Naive thymus-derived CD4-positive, alpha-beta T cell (primary cell): ENCODE results near the gene CMIP. TPM values are rescaled to one million over a fixed set of nuclear protein-coding genes. Genes with fewer than 3 reads are reported as not detected.

Experiments
- ATAC-seq: fragments of 150-1000 bp; cut with Tn5 transposase; 2 replicates; pipeline ENCODE4 v1.10.0; 2021; ENCODE audit warnings: mild to moderate bottlenecking, moderate library complexity
- CTCF ChIA-PET: fragments of 350-600 bp; sonication (Branson Sonifier 250); formaldehyde crosslinking; loops from one replicate; lab custom pipeline; 2021; ENCODE audit warnings: antibody characterized with exemption; lab: Charles Lee
- POLR2A ChIA-PET: fragments of 350-600 bp; sonication (Branson Sonifier 250); formaldehyde crosslinking; loops from one replicate; lab custom pipeline; 2021; ENCODE audit warnings: antibody characterized with exemption, inconsistent platforms; lab: Charles Lee
- DNase-seq, 9 donors: peaks; one replicate each; pipeline versions ENCODE4 v3.0.0 to v3.0.0-alpha.2; 2020 to 2022; ENCODE audit warnings: mixed read lengths in 1 of 9
- H3K27ac ChIP-seq: one replicate; pipeline ENCODE4 v1.7.0; 2013; ENCODE audit warnings: mild to moderate bottlenecking, low read depth, low read length, moderate library complexity
- H3K27me3 ChIP-seq, 2 donors: one replicate each; pipeline ENCODE4 v1.7.0; 2013; ENCODE audit warnings: low read length in 2 of 2, mild to moderate bottlenecking in 2 of 2, moderate library complexity in 2 of 2; ENCODE audit not compliant: control insufficient read depth in 2 of 2, insufficient read depth in 2 of 2
- H3K36me3 ChIP-seq, 3 experiments: 1 replicate in 2 of 3; 2 replicates in 1 of 3; pipeline ENCODE4 v1.7.0; 2013; ENCODE audit warnings: low read length in 3 of 3, mild to moderate bottlenecking in 3 of 3, moderate library complexity in 1 of 3; ENCODE audit not compliant: insufficient read depth in 3 of 3, control insufficient read depth in 2 of 3
- H3K4me1 ChIP-seq, 2 donors: one replicate each; pipeline ENCODE4 v1.7.0; 2013; ENCODE audit warnings: low read length in 2 of 2, mild to moderate bottlenecking in 2 of 2, moderate library complexity in 1 of 2; ENCODE audit not compliant: control insufficient read depth in 2 of 2, insufficient read depth in 2 of 2
- H3K4me3 ChIP-seq: 2 replicates; pipeline ENCODE4 v1.7.0; 2013; ENCODE audit warnings: mild to moderate bottlenecking, low read length
- H3K9me3 ChIP-seq, 3 experiments: 1 replicate in 2 of 3; 2 replicates in 1 of 3; pipeline ENCODE4 v1.7.0; 2013; ENCODE audit warnings: low read length in 3 of 3; ENCODE audit not compliant: control insufficient read depth in 2 of 3
- H3K27ac Mint-ChIP-seq, 9 donors: one replicate each; pipeline ENCODE4 v1.8.0; 2020 to 2022; ENCODE audit warnings: mixed read lengths in 9 of 9, mild to moderate bottlenecking in 8 of 9, moderate library complexity in 5 of 9, inconsistent platforms in 2 of 9
- H3K27me3 Mint-ChIP-seq, 5 donors: one replicate each; pipeline ENCODE4 v1.8.0; 2021 to 2022; ENCODE audit warnings: mixed read lengths in 5 of 5, mild to moderate bottlenecking in 1 of 5
- H3K36me3 Mint-ChIP-seq, 5 donors: one replicate each; pipeline ENCODE4 v1.8.0; 2020 to 2022; ENCODE audit warnings: mixed read lengths in 5 of 5, mild to moderate bottlenecking in 3 of 5, inconsistent platforms in 1 of 5
- H3K4me1 Mint-ChIP-seq, 7 donors: one replicate each; pipeline ENCODE4 v1.8.0; 2020 to 2022; ENCODE audit warnings: mixed read lengths in 7 of 7, mild to moderate bottlenecking in 3 of 7, inconsistent platforms in 1 of 7
- H3K4me3 Mint-ChIP-seq, 10 donors: one replicate each; pipeline ENCODE4 v1.8.0; 2020 to 2022; ENCODE audit warnings: mild to moderate bottlenecking in 10 of 10, mixed read lengths in 10 of 10, moderate library complexity in 6 of 10, inconsistent platforms in 2 of 10
- H3K9me3 Mint-ChIP-seq, 11 donors: one replicate each; pipeline ENCODE4 v1.8.0; 2020 to 2022; ENCODE audit warnings: mixed read lengths in 11 of 11, mild to moderate bottlenecking in 4 of 11, inconsistent platforms in 1 of 11, moderate library complexity in 1 of 11
- intact Hi-C, 2 donors: fragments of 100-400 bp; cut with micrococcal nuclease; formaldehyde crosslinking; loops; one replicate each; pipeline ENCODE4 v1.15.1; 2023
- polyA plus RNA-seq, 2 donors: library from polyadenylated mRNA; unstranded; fragments of 300-500 nt; fragmentation: Illumina TruSeq; gene quantifications; one replicate each; pipeline ENCODE4 v1.2.3, GENCODE V29; 2021
- total RNA-seq, 6 experiments: library from RNA in 5 of 6; stranded (reverse) in 5 of 6; gene quantifications; 1 replicate in 5 of 6; 2 replicates in 1 of 6; pipeline ENCODE4 v1.2.3 and lab custom pipeline; 2021 to 2026

The CMIP gene
- total and polyA plus RNA-seq, 7 experiments from 2014 or later, result 0.66 to 75.4 (median 34.3) TPM

DNA sequence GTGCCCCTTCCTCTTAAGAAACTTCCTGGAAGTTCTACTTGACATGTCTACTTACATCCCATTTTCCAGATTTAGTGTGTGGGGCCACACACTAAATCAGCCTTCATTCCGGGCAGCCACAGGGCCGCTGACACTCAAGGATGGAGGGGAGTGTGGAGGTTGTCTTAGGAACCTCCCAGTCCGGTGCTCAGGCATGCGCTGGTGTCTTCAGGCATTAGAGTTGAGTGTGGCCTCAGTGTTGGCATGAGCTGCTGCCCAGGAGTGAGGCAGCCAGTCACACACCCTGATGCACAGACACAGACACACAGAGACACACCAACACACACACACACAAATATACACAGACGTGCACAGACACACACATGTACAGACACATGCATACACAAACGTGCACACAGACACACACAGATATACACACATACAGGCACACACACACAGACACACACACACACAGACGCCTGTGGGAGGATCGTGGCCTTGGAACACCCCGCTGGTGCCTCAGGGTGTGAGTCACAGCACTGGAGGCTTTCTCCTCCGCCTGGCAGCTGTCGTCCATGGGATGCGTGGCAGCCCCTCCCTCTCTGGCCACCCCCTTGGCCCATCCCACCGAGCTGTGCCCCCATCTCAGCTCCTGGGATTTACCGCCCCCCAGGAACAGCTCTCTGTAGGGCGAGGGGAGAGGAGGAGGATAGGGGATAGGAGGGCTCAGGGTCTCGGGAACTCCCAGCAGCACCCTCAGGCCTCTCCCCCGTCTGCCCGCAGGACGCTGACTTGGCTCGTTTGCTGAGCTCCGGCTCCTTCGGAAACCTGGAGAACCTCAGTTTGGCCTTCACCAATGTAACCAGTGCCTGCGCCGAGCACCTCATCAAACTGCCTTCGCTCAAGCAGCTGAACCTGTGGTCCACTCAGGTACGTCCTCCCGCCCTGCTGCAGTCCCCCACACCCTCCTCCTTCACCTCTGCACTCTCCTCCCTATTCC is 258.9 kb downstream of the CMIP start:
- Mint-ChIP-seq H3K36me3 (peaks cover 7 to 53% (median 16%) of the 10 kb centered on the region in 5 donors), H3K9me3 (peaks cover 0 to 1% (median 0%) of the 10 kb centered on the region in 11 donors), H3K4me3 (no peak overlapping the region), H3K4me1 (peaks cover 0 to 8% (median 0%) of the 10 kb centered on the region in 7 donors), H3K27ac (peak overlapping the region in 3 of 9 donors; percentile 57 to 81 (median 79)), H3K27me3 (no peaks in the 10 kb centered on the region)
- intact Hi-C loops, result no loop called here
- ChIA-PET POLR2A (interaction anchor here (0.7 to 0.8 kb wide), 2 partner anchors 9 to 12 kb away, joined by 3 to 4 read pairs; no protein-coding TSS in a partner anchor), CTCF (interaction anchor here (0.8 kb wide), 1 partner anchor 81 kb away, joined by 3 read pairs; no protein-coding TSS in a partner anchor)
- Histone ChIP-seq H3K4me1 (no peaks in the 10 kb centered on the region), H3K9me3 (no peaks in the 10 kb centered on the region), H3K27me3 (no peaks in the 10 kb centered on the region), H3K27ac (no peak overlapping the region), H3K36me3 (peaks cover 0 to 89% (median 2%) of the 10 kb centered on the region in 3 experiments), H3K4me3 (no peak overlapping the region)
- DNase-seq (no peak), ATAC-seq (peak; percentile 18)

- no peak overlapping the region for H3K27ac Mint-ChIP-seq
- DNase-seq (no peak), ATAC-seq (no peak)
- ChIA-PET POLR2A (interaction anchor here (0.9 kb wide), 1 partner anchor 10 kb away, joined by 5 read pairs; no protein-coding TSS in a partner anchor), CTCF (no interaction called here)
- no peak overlapping the region for H3K4me3 Mint-ChIP-seq
- peaks cover 7 to 48% (median 16%) of the 10 kb centered on the region in 5 donors for H3K36me3 Mint-ChIP-seq
- H3K9me3 Mint-ChIP-seq, result peaks cover 0 to 1% (median 0%) of the 10 kb centered on the region in 11 donors
- H3K36me3 ChIP-seq, result peaks cover 0 to 87% (median 2%) of the 10 kb centered on the region in 3 experiments
- H3K27me3 Mint-ChIP-seq, result no peaks in the 10 kb centered on the region
- intact Hi-C loops, result no loop called here
- no peak overlapping the region for H3K4me3 ChIP-seq
- H3K9me3 ChIP-seq, result no peaks in the 10 kb centered on the region
- no peak overlapping the region for H3K27ac ChIP-seq
- H3K27me3 ChIP-seq, result no peaks in the 10 kb centered on the region
- no peaks in the 10 kb centered on the region for H3K4me1 ChIP-seq
- H3K4me1 Mint-ChIP-seq, result peaks cover 0 to 10% (median 0%) of the 10 kb centered on the region in 7 donors
Observed at GRCh38 chr16:81705261-81705660, 260.7 kb downstream of the CMIP start.

GRCh38 chr16:81706327-81707295 is 262.0 kb downstream of the CMIP start:
- DNase-seq, result no peak
- no peaks in the 10 kb centered on the region for H3K27me3 Mint-ChIP-seq
- H3K4me3 ChIP-seq, result no peak overlapping the region
- no peak overlapping the region for H3K4me3 Mint-ChIP-seq
- no peaks in the 10 kb centered on the region for H3K9me3 Mint-ChIP-seq
- H3K27me3 ChIP-seq, result no peaks in the 10 kb centered on the region
- peaks cover 0 to 10% (median 0%) of the 10 kb centered on the region in 7 donors for H3K4me1 Mint-ChIP-seq
- ATAC-seq, result no peak
- CTCF ChIA-PET, result no interaction called here
- H3K36me3 ChIP-seq, result peaks cover 0 to 73% (median 2%) of the 10 kb centered on the region in 3 experiments
- intact Hi-C loops, result no loop called here
- POLR2A ChIA-PET, result no interaction called here
- H3K4me1 ChIP-seq, result no peaks in the 10 kb centered on the region
- peaks cover 7 to 42% (median 16%) of the 10 kb centered on the region in 5 donors for H3K36me3 Mint-ChIP-seq
- H3K27ac ChIP-seq, result no peak overlapping the region
- no peaks in the 10 kb centered on the region for H3K9me3 ChIP-seq
- peak overlapping the region in 4 of 9 donors; percentile 15 to 85 (median 60) for H3K27ac Mint-ChIP-seq

GRCh38 chr16:81707411-81708265 is 263.0 kb downstream of the CMIP start:
- no peaks in the 10 kb centered on the region for H3K27me3 Mint-ChIP-seq
- ChIA-PET POLR2A (no interaction called here), CTCF (no interaction called here)
- intact Hi-C loops, result no loop called here
- H3K9me3 Mint-ChIP-seq, result no peaks in the 10 kb centered on the region
- H3K4me3 Mint-ChIP-seq, result no peak overlapping the region
- peaks cover 7 to 41% (median 17%) of the 10 kb centered on the region in 5 donors for H3K36me3 Mint-ChIP-seq
- H3K27ac Mint-ChIP-seq, result peak overlapping the region in 5 of 9 donors; percentile 15 to 88 (median 52)
- no peak overlapping the region for H3K27ac ChIP-seq
- ATAC-seq (no peak), DNase-seq (no peak)
- no peaks in the 10 kb centered on the region for H3K4me1 ChIP-seq
- H3K27me3 ChIP-seq, result no peaks in the 10 kb centered on the region
- H3K36me3 ChIP-seq, result peaks cover 0 to 64% (median 2%) of the 10 kb centered on the region in 3 experiments
- H3K4me1 Mint-ChIP-seq, result peaks cover 0 to 7% (median 0%) of the 10 kb centered on the region in 7 donors
- no peaks in the 10 kb centered on the region for H3K9me3 ChIP-seq
- H3K4me3 ChIP-seq, result no peak overlapping the region

- no peak overlapping the region for H3K4me3 Mint-ChIP-seq
- no peak overlapping the region for H3K4me3 ChIP-seq
- H3K4me1 Mint-ChIP-seq, result peaks cover 0 to 8% (median 0%) of the 10 kb centered on the region in 7 donors
- H3K4me1 ChIP-seq, result no peaks in the 10 kb centered on the region
- CTCF ChIA-PET, result interaction anchor here (0.6 kb wide), 1 partner anchor 15 kb away, joined by 4 read pairs; no protein-coding TSS in a partner anchor
- H3K36me3 ChIP-seq, result peaks cover 0 to 56% (median 0%) of the 10 kb centered on the region in 3 experiments
- POLR2A ChIA-PET, result no interaction called here
- peaks cover 7 to 33% (median 9%) of the 10 kb centered on the region in 5 donors for H3K36me3 Mint-ChIP-seq
- H3K27ac ChIP-seq, result no peak overlapping the region
- intact Hi-C loops, result no loop called here
- DNase-seq, result no peak
- ATAC-seq, result no peak
- no peaks in the 10 kb centered on the region for H3K27me3 Mint-ChIP-seq
- H3K9me3 Mint-ChIP-seq, result no peaks in the 10 kb centered on the region
- peak overlapping the region in 3 of 9 donors; percentile 9 to 67 (median 21) for H3K27ac Mint-ChIP-seq
- no peaks in the 10 kb centered on the region for H3K9me3 ChIP-seq
- H3K27me3 ChIP-seq, result no peaks in the 10 kb centered on the region
Observed at GRCh38 chr16:81708266-81709015, 263.8 kb downstream of the CMIP start.
